ENCODE results near the gene GADD45B. TPM values are rescaled to one million over a fixed set of nuclear protein-coding genes. Genes with fewer than 3 reads are reported as not detected.

GADD45B gene
- total RNA-seq, 1 experiment from 2014 or later: 56.2 TPM

DNA sequence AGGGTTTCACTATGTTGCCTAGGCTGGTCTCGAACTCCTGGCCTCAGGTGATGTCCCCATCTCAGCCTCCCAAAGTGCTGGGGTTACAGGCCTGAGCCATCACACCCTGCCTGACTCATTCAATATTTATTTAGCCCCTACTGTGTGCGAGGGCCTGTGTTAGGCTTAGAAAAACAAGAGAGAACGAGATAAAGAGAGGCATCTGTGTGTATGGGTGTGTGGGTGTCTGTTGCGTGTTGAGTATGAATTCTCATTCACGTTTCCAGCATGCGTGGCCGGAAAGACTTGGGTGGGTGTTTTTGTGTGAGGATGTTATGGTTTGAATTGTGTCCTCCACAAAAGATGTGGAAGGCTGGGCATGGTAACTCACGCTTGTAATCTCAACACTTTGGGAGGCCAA is 9.5 kb downstream of the GADD45B start:
- H3K4me1 ChIP-seq (ENCODE audit: control insufficient read depth, insufficient read depth, low read length): peaks cover 8% of the 10 kb centered on the region
- no peak overlapping the region for H3K4me3 ChIP-seq (ENCODE audit: low read depth in 2 of 2, low read length in 2 of 2)
- POLR2A ChIA-PET: no interaction called here
- H3K36me3 ChIP-seq (ENCODE audit: control insufficient read depth, insufficient read depth, low read length): no peaks in the 10 kb centered on the region
- BruUV-seq (replicated peaks): no TSS peak
- H3K9me3 ChIP-seq (ENCODE audit: control insufficient read depth, insufficient read depth, low read depth, low read length): no peaks in the 10 kb centered on the region
- ATAC-seq: no peak
- no peak for DNase-seq (ENCODE audit: low read depth, low spot score)
- no peak overlapping the region for H3K27ac ChIP-seq (ENCODE audit: low read length)
- no peaks in the 10 kb centered on the region for H3K27me3 ChIP-seq (ENCODE audit: control insufficient read depth, insufficient read depth, low read length)
- CTCF ChIA-PET: no interaction called here
- in situ Hi-C loops (cut with HindIII; ENCODE audit: low pct_unique_long_range_greater_than_20kb, low sequenced_read_pairs) (no loop called here), intact Hi-C loops (cut with micrococcal nuclease; ENCODE audit: unreplicated experiment) (no loop called here)
- TF ChIP-seq SIN3A (IDR thresholded peaks at IDR 0.05; ENCODE audit: borderline replicate concordance, insufficient read depth, low read depth, low read length) (no peak), TCF7L2 (IDR thresholded peaks at IDR 0.05; ENCODE audit: low read depth, low read length) (no peak), POLR2AphosphoS5 (IDR thresholded peaks at IDR 0.05; ENCODE audit: low read depth, low read length) (no peak)
- TF ChIP-seq, protein P1, sequence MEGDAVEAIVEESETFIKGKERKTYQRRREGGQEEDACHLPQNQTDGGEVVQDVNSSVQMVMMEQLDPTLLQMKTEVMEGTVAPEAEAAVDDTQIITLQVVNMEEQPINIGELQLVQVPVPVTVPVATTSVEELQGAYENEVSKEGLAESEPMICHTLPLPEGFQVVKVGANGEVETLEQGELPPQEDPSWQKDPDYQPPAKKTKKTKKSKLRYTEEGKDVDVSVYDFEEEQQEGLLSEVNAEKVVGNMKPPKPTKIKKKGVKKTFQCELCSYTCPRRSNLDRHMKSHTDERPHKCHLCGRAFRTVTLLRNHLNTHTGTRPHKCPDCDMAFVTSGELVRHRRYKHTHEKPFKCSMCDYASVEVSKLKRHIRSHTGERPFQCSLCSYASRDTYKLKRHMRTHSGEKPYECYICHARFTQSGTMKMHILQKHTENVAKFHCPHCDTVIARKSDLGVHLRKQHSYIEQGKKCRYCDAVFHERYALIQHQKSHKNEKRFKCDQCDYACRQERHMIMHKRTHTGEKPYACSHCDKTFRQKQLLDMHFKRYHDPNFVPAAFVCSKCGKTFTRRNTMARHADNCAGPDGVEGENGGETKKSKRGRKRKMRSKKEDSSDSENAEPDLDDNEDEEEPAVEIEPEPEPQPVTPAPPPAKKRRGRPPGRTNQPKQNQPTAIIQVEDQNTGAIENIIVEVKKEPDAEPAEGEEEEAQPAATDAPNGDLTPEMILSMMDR (IDR thresholded peaks at IDR 0.05): no peak
- TF ChIP-seq, protein P2, sequence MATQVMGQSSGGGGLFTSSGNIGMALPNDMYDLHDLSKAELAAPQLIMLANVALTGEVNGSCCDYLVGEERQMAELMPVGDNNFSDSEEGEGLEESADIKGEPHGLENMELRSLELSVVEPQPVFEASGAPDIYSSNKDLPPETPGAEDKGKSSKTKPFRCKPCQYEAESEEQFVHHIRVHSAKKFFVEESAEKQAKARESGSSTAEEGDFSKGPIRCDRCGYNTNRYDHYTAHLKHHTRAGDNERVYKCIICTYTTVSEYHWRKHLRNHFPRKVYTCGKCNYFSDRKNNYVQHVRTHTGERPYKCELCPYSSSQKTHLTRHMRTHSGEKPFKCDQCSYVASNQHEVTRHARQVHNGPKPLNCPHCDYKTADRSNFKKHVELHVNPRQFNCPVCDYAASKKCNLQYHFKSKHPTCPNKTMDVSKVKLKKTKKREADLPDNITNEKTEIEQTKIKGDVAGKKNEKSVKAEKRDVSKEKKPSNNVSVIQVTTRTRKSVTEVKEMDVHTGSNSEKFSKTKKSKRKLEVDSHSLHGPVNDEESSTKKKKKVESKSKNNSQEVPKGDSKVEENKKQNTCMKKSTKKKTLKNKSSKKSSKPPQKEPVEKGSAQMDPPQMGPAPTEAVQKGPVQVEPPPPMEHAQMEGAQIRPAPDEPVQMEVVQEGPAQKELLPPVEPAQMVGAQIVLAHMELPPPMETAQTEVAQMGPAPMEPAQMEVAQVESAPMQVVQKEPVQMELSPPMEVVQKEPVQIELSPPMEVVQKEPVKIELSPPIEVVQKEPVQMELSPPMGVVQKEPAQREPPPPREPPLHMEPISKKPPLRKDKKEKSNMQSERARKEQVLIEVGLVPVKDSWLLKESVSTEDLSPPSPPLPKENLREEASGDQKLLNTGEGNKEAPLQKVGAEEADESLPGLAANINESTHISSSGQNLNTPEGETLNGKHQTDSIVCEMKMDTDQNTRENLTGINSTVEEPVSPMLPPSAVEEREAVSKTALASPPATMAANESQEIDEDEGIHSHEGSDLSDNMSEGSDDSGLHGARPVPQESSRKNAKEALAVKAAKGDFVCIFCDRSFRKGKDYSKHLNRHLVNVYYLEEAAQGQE (IDR thresholded peaks at IDR 0.05; ENCODE audit: insufficient read depth in 1 of 2, low read depth in 2 of 2, low read length in 1 of 2): no peak

DNA sequence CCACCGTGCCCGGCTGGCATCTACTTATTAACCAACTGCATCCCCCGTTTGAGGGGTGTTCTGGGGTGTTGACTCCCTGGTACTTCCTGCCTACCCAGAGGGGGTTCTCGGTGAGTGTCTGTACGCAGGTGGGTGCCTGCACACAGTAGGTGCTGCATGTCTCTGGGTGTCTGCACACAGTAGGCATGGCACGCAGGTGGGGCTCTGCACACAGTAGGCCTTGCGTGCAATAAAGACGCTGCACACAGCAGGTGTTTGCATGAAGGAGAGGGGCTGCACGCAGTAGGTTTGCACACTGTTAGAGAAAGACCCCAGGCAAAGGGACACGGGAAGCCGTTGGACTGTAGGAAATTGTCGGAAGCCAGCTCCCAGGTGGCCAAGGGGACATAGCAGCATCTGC is 11.2 kb downstream of the GADD45B start:
- intact Hi-C loops (cut with micrococcal nuclease; ENCODE audit: unreplicated experiment): no loop called here
- in situ Hi-C loops (cut with HindIII; ENCODE audit: low pct_unique_long_range_greater_than_20kb, low sequenced_read_pairs): no loop called here

More for the DNA sequence above, 11.2 kb downstream of the GADD45B start:
- no TSS peak for BruUV-seq (replicated peaks)
- CTCF ChIA-PET: no interaction called here
- DNase-seq (ENCODE audit: low read depth, low spot score) (no peak), ATAC-seq (no peak)
- Histone ChIP-seq H3K4me1 (ENCODE audit: control insufficient read depth, insufficient read depth, low read length) (peaks cover 20% of the 10 kb centered on the region), H3K27me3 (ENCODE audit: control insufficient read depth, insufficient read depth, low read length) (no peaks in the 10 kb centered on the region), H3K27ac (ENCODE audit: low read length) (no peak overlapping the region), H3K4me3 (ENCODE audit: low read depth in 2 of 2, low read length in 2 of 2) (no peak overlapping the region), H3K36me3 (ENCODE audit: control insufficient read depth, insufficient read depth, low read length) (no peaks in the 10 kb centered on the region), H3K9me3 (ENCODE audit: control insufficient read depth, insufficient read depth, low read depth, low read length) (no peaks in the 10 kb centered on the region)
- POLR2A ChIA-PET: no interaction called here
- TF ChIP-seq SIN3A (IDR thresholded peaks at IDR 0.05; ENCODE audit: borderline replicate concordance, insufficient read depth, low read depth, low read length) (no peak), POLR2AphosphoS5 (IDR thresholded peaks at IDR 0.05; ENCODE audit: low read depth, low read length) (no peak), TCF7L2 (IDR thresholded peaks at IDR 0.05; ENCODE audit: low read depth, low read length) (no peak)
- TF ChIP-seq, protein P1 (IDR thresholded peaks at IDR 0.05): no peak
- TF ChIP-seq, protein P2 (IDR thresholded peaks at IDR 0.05; ENCODE audit: insufficient read depth in 1 of 2, low read depth in 2 of 2, low read length in 1 of 2): no peak

Data from Panc1 (cell line).